ENCODE data around the gene DRG1.

DNA sequence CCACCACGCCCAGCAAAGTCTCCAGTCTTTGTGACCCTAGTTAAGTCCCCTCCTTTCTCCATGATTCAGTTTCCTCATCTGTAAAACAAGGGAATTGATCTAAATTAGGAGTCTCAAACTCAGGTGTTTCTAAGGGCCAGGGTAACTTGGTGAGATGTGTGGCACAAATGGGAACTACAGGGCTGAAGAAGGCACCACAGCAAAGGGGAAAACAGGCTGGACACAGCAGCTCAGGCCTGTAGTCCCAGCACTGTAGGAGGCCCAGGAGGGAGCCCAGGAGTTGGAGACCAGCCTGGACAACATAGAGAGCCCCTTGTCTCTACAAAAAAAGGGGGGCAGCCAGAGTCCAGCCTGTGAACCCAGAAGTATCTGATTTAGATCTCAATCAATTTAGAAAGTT lies 37.7 kb upstream of the DRG1 start:
- TF ChIP-seq RAD21 (conservative IDR thresholded peaks at IDR 0.05): no peak
- no peak for TF ChIP-seq POLR2AphosphoS5 (IDR thresholded peaks at IDR 0.05)
- TF ChIP-seq, protein P1, sequence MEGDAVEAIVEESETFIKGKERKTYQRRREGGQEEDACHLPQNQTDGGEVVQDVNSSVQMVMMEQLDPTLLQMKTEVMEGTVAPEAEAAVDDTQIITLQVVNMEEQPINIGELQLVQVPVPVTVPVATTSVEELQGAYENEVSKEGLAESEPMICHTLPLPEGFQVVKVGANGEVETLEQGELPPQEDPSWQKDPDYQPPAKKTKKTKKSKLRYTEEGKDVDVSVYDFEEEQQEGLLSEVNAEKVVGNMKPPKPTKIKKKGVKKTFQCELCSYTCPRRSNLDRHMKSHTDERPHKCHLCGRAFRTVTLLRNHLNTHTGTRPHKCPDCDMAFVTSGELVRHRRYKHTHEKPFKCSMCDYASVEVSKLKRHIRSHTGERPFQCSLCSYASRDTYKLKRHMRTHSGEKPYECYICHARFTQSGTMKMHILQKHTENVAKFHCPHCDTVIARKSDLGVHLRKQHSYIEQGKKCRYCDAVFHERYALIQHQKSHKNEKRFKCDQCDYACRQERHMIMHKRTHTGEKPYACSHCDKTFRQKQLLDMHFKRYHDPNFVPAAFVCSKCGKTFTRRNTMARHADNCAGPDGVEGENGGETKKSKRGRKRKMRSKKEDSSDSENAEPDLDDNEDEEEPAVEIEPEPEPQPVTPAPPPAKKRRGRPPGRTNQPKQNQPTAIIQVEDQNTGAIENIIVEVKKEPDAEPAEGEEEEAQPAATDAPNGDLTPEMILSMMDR (IDR thresholded peaks at IDR 0.05; ENCODE audit: poor library complexity, severe bottlenecking): no peak
- no peak for TF ChIP-seq SMC3 (conservative IDR thresholded peaks at IDR 0.05; ENCODE audit: poor library complexity)
